ENCODE data around the gene ANXA8.

GRCh38 chr10:47420305-47421056 is 63.4 kb downstream of the ANXA8 start:
- no peak for TF ChIP-seq POLR2A (IDR thresholded peaks at IDR 0.05; ENCODE audit: low read depth, low read length)
- TF ChIP-seq TAF1 (IDR thresholded peaks at IDR 0.05; ENCODE audit: low read depth, low read length), result no peak
- no peak for TF ChIP-seq POLR2AphosphoS5 (IDR thresholded peaks at IDR 0.05; ENCODE audit: low read depth, low read length)
- TF ChIP-seq POU2F2 (IDR thresholded peaks at IDR 0.05; ENCODE audit: low read depth, low read length), result no peak
